Activated CD4-positive, alpha-beta T cell treated with anti-CD3 and anti-CD28 coated beads, Interleukin-2, amount 50 U/mL, for 1 hour (primary cell): ENCODE data around the gene HCRTR2.
"Not testable (repeated sequence)": the region's sequence is repeated elsewhere in the genome, so short reads cannot be mapped to it uniquely, and the experiment has no call there.

ENCODE experiments used
- DNase-seq: peaks from one replicate; pipeline ENCODE4 v3.0.0-alpha.2; 2020

The HCRTR2 gene

GRCh38 chr6:55174211-55175026 is at the start of gene HCRTR2:
HCRTR2 (plus strand) TSS chr6:55174515; CDS start chr6:55174588, 73 bp downstream.
- DNase-seq: no peak

- DNase-seq: no peak
Observed at GRCh38 chr6:55130806-55131324, 43.5 kb upstream of the HCRTR2 start.

GRCh38 chr6:55131616-55132015 is 42.7 kb upstream of the HCRTR2 start:
- no peak for DNase-seq

GRCh38 chr6:55136916-55137315 is 37.4 kb upstream of the HCRTR2 start:
- DNase-seq: no peak

GRCh38 chr6:55137929-55138693 is 36.2 kb upstream of the HCRTR2 start:
- DNase-seq: no peak

- no peak for DNase-seq
Observed at GRCh38 chr6:55141611-55142010, 32.7 kb upstream of the HCRTR2 start.

GRCh38 chr6:55142610-55143009 is 31.7 kb upstream of the HCRTR2 start:
- no peak for DNase-seq

GRCh38 chr6:55153284-55153683 is 21.0 kb upstream of the HCRTR2 start:
- DNase-seq: no peak

GRCh38 chr6:55158784-55159183 is 15.5 kb upstream of the HCRTR2 start:
- not testable (repeated sequence) for DNase-seq

- no peak for DNase-seq
Observed at GRCh38 chr6:55167860-55168259, 6.5 kb upstream of the HCRTR2 start.

GRCh38 chr6:55175078-55176049 is 1.0 kb downstream of the HCRTR2 start:
- DNase-seq: no peak

GRCh38 chr6:55176958-55177357 is 2.6 kb downstream of the HCRTR2 start:
- no peak for DNase-seq

- DNase-seq: no peak
Observed at GRCh38 chr6:55180258-55180657, 5.9 kb downstream of the HCRTR2 start.

- no peak for DNase-seq
Observed at GRCh38 chr6:55182016-55182650, 7.8 kb downstream of the HCRTR2 start.

- DNase-seq: no peak
Observed at GRCh38 chr6:55184782-55185530, 10.6 kb downstream of the HCRTR2 start.

- no peak for DNase-seq
Observed at GRCh38 chr6:55198715-55199114, 24.4 kb downstream of the HCRTR2 start.

GRCh38 chr6:55199239-55199638 is 24.9 kb downstream of the HCRTR2 start:
- DNase-seq: no peak

GRCh38 chr6:55208478-55209458 is 34.5 kb downstream of the HCRTR2 start:
- DNase-seq: no peak

GRCh38 chr6:55210952-55211351 is 36.6 kb downstream of the HCRTR2 start:
- DNase-seq: no peak

- DNase-seq: no peak
Observed at GRCh38 chr6:55212156-55212555, 37.8 kb downstream of the HCRTR2 start.
